ENCODE results near the gene PTPN11. TPM values are rescaled to one million over a fixed set of nuclear protein-coding genes. Genes with fewer than 3 reads are reported as not detected.

PTPN11 gene
- total RNA-seq, 2 experiments from 2014 or later = 44.6 to 46.4 TPM

DNA sequence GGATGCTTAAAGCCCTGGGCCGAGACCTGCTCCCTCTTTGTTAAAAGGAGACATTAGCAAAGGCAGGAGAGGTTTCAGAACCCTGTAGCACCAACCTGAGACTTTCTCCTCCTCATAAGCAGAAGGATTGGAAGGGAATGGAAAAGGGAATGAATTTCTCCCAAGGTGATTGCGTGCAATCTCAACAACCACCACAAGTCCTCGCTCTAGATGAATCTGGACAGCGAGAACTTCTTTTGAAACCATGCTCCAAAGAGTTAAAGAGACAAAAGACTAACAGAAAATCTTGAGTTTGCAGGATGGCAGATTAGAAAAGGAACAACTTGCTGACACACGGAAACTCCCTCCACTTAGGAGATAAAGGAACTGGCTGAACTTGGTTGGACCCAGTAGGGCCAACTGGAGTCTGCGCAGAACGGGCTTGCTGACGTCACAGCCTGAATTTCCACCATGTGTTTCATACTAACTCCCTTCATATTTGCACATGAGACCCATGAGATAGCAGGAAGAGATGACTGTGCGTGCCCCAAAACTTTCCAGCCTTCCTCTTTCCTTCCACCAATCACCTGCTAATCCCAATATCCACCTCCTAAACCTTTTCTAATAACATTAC lies 137.0 kb downstream of the PTPN11 start:
- TF ChIP-seq, protein P1, sequence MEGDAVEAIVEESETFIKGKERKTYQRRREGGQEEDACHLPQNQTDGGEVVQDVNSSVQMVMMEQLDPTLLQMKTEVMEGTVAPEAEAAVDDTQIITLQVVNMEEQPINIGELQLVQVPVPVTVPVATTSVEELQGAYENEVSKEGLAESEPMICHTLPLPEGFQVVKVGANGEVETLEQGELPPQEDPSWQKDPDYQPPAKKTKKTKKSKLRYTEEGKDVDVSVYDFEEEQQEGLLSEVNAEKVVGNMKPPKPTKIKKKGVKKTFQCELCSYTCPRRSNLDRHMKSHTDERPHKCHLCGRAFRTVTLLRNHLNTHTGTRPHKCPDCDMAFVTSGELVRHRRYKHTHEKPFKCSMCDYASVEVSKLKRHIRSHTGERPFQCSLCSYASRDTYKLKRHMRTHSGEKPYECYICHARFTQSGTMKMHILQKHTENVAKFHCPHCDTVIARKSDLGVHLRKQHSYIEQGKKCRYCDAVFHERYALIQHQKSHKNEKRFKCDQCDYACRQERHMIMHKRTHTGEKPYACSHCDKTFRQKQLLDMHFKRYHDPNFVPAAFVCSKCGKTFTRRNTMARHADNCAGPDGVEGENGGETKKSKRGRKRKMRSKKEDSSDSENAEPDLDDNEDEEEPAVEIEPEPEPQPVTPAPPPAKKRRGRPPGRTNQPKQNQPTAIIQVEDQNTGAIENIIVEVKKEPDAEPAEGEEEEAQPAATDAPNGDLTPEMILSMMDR (IDR thresholded peaks at IDR 0.05) = no peak
- Histone ChIP-seq H3K36me3 (ENCODE audit: insufficient read depth, low read length) (no peaks in the 10 kb centered on the region), H3K27me3 (ENCODE audit: control insufficient read depth in 1 of 2, insufficient read depth in 2 of 2, low read length in 2 of 2) (no peaks in the 10 kb centered on the region), H3K9me3 (ENCODE audit: control insufficient read depth in 1 of 2, insufficient read depth in 1 of 2, low read length in 2 of 2) (no peaks in the 10 kb centered on the region), H3K4me1 (ENCODE audit: insufficient read depth, low read length) (no peaks in the 10 kb centered on the region), H3K4me3 (ENCODE audit: low read length) (no peak overlapping the region), H3K27ac (ENCODE audit: low read depth in 1 of 2, low read length in 2 of 2) (no peak overlapping the region)
- DNase-seq (no peak), ATAC-seq (ENCODE audit: poor library complexity) (no peak)
- Mint-ChIP-seq H3K4me1 (ENCODE audit: low read depth) (no peaks in the 10 kb centered on the region), H3K36me3 (ENCODE audit: low read depth) (no peaks in the 10 kb centered on the region), H3K27ac (no peak overlapping the region), H3K9me3 (no peaks in the 10 kb centered on the region), H3K4me3 (no peak overlapping the region), H3K27me3 (peaks cover 31% of the 10 kb centered on the region)
- intact Hi-C loops (cut with DNase I, micrococcal nuclease) = no loop called here
- CTCF ChIA-PET = no interaction called here
- POLR2A ChIA-PET = no interaction called here

DNA sequence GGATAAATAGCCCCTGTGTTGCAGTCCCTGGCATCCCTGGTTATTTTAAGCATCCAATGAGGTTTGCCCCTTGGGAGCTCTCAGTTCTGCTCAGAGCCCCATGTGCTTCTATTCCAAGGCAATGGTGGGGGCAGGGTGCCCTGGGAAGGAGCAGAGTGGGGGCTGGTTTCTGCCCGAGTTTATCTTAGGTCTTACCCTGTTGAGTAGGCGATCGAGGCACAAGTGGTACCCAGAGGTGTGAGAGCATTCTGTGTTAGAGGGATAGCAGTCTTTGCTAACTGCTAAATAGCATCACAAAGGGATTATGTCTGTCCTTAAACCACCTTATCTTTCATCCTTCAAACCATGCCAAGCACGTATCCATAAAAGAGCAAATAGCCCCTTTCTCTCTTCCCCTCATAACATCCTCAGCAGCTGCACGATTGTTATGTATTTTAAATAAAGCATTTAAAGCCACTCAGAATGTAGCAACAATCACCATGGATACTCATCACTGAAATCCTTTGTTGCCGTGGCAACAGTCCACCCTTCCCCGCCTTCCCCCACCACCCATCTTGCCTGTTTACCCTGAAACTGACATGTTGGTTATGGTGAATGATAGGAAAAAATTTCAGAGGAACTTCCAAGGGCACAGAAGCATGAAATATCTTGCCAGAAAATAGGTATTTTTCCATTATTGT lies 139.3 kb downstream of the PTPN11 start:
- H3K9me3 Mint-ChIP-seq = no peaks in the 10 kb centered on the region
- no peaks in the 10 kb centered on the region for H3K4me1 Mint-ChIP-seq (ENCODE audit: low read depth)
- H3K27me3 Mint-ChIP-seq = peaks cover 26% of the 10 kb centered on the region
- no peak for ATAC-seq (ENCODE audit: poor library complexity)
- intact Hi-C loops (cut with DNase I, micrococcal nuclease) = no loop called here
- H3K36me3 Mint-ChIP-seq (ENCODE audit: low read depth) = no peaks in the 10 kb centered on the region
- H3K4me1 ChIP-seq (ENCODE audit: insufficient read depth, low read length) = no peaks in the 10 kb centered on the region
- no peaks in the 10 kb centered on the region for H3K9me3 ChIP-seq (ENCODE audit: control insufficient read depth in 1 of 2, insufficient read depth in 1 of 2, low read length in 2 of 2)
- H3K4me3 ChIP-seq (ENCODE audit: low read length) = no peak overlapping the region
- H3K27me3 ChIP-seq (ENCODE audit: control insufficient read depth in 1 of 2, insufficient read depth in 2 of 2, low read length in 2 of 2) = no peaks in the 10 kb centered on the region
- TF ChIP-seq, protein P1 (IDR thresholded peaks at IDR 0.05) = no peak
- no peak for DNase-seq
- H3K27ac Mint-ChIP-seq = no peak overlapping the region
- no peaks in the 10 kb centered on the region for H3K36me3 ChIP-seq (ENCODE audit: insufficient read depth, low read length)
- no peak overlapping the region for H3K27ac ChIP-seq (ENCODE audit: low read depth in 1 of 2, low read length in 2 of 2)
- ChIA-PET CTCF (no interaction called here), POLR2A (no interaction called here)
- H3K4me3 Mint-ChIP-seq = no peak overlapping the region

Other genes with a start within 250 kb of the PTPN11 start
- 10 to 100 TPM; 40.2 to 43.3 TPM for gene HECTD4, start 36.5 kb upstream of the PTPN11 start, total RNA-seq
- gene RPL6, start 9.3 kb upstream of the PTPN11 start, total RNA-seq = 1,000 to 10,000 TPM; 1,794 to 1,807 TPM

Measured in CD4-positive, alpha-beta T cell (primary cell).